Activated CD4-positive, alpha-beta T cell treated with anti-CD3 and anti-CD28 coated beads, Interleukin-2, amount 50 U/mL, for 1 hour (primary cell): ENCODE data around the gene BROX.
"Not testable (repeated sequence)": the region's sequence is repeated elsewhere in the genome, so short reads cannot be mapped to it uniquely, and the experiment has no call there.

Experiments
- DNase-seq: peaks from one replicate; pipeline ENCODE4 v3.0.0-alpha.2; 2020

The BROX gene

DNA sequence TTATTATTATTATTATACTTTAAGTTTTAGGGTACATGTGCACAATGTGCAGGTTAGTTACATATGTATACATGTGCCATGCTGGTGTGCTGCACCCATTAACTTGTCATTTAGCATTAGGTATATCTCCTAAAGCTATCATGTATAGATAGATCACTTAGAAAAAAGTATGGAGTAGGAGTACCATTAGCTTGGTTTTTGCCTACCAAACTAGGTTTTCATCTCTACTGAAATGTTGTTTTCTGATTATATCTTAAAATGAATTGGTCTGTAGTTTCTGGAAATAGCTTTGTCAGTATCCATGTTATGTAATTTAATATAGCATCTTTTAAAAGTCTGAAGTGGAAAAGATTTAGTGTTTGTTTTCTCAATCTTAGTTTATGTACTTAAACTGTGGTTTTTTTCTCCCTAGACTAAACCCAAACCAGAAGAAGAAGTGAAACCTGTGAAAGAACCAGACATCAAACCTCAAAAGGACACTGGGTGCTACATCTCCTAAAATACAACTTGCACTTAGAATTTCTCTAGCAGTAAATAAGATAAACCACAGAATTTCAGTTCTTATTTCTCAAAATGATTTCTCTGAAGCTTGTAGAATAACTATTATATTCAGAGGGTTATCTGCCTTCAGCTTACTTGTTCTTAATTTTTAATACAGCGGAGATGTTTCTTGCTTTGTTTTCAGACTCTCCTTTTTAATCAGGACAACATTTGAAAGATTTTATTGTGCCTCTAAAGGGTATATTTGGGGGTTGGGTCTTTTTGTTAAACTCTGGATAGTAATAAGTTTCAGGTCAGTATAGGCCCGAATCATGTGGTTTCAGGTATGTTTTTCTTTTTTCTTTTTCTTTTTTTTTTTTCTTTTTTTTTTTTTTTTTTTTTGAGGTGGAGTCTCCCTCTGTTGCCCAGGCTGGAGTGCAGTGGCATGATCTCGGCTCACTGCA is 20.1 kb downstream of the BROX start:
- no peak for DNase-seq

DNA sequence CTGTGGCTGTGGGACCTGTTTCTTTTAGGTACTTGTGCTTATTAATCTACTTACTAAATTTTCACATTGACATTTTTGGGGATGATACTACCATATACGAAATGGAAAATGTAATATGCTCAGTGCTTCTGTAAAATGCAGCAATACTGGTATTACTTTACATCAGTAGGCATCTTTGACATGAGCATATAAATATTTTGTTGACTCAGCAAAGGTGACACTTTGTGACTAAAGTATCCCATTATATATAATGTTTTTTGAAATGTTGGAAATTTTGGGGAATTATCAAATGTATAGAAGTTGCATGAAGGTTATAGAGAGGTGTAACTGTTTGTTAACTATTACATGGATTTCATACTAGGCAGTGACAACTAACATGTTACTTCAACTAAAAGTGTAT is 22.4 kb downstream of the BROX start:
- DNase-seq, result no peak

DNA sequence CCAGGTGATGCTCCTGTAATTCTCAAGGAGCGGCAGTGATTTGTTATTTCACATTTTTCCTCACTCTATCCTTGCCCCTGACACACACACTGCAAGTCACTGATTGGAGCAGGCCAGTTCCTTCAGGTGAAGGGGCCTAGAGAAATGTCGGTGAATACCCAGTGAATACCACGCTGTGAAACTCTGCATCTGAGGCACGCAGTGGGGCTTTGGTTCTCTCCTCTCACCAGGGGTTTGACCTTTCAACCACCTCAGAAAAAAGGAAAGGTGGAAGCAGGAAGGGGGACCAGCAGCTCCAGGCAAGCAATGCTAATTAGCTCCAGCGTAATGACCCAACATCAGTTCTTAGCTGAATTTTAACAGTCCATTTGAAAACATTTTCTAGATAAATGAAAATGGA is 24.1 kb downstream of the BROX start:
- DNase-seq, result no peak

DNA sequence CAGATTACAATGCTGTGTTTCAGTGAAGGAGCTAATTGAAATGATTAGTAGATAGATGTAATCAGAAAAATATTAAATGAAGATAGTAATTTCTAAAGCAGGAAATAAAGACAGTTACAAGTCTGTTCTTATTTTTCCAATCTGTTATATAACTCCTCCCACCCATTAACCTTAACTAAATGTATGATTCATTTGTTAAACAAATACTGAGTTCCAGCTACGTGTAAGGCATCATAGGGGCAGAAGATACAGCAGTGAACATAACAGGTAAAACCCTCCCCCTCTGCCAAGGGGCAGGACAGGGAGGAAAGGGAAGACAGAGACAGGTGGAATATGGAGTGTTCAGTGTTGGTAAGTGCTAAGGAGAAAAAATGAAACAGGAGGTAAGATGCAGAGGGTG is 24.6 kb downstream of the BROX start, which contains the start of gene FAM177B:
TSS of gene FAM177B (plus strand) at position 231 of the 400 bp plus-strand sequence. CDS start 9,344 bp downstream, outside the sequence.
- DNase-seq, result no peak

DNA sequence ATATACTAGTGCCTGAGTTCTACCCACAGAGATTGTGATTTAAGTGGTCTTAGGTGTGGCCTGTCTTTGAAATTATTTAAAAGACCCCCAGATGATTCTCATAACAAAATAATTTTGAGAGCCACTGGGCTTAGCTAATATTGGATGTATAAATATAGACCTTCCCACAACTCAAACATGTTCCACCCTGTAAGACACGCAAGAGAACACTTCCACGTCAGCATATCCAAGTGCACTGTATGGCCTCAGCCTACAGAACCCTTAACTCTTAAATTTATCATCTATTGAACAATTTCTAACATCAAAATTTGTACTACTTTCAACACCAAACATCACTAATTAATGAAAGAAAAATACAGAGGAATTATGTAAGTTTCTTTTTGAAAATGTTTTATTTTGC is 27.1 kb downstream of the BROX start:
- DNase-seq, result no peak

DNA sequence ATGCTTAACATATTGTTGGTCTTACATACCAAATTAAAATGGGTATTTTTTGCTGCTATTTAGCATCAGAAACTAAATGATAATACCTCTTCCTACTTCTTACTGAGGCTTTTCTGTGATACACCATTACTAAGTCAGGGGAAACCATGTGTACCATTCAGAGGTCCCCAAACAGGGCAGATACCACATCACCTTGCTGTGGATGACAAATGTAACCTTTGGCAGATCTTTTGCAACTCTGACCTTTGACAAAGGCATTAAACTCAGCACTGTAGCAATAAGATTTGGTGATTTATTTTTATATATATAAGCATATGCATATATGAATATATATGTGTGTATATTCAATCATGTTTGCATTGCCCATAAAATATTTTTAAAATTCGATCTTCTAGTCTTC is 27.6 kb downstream of the BROX start:
- no peak for DNase-seq

DNA sequence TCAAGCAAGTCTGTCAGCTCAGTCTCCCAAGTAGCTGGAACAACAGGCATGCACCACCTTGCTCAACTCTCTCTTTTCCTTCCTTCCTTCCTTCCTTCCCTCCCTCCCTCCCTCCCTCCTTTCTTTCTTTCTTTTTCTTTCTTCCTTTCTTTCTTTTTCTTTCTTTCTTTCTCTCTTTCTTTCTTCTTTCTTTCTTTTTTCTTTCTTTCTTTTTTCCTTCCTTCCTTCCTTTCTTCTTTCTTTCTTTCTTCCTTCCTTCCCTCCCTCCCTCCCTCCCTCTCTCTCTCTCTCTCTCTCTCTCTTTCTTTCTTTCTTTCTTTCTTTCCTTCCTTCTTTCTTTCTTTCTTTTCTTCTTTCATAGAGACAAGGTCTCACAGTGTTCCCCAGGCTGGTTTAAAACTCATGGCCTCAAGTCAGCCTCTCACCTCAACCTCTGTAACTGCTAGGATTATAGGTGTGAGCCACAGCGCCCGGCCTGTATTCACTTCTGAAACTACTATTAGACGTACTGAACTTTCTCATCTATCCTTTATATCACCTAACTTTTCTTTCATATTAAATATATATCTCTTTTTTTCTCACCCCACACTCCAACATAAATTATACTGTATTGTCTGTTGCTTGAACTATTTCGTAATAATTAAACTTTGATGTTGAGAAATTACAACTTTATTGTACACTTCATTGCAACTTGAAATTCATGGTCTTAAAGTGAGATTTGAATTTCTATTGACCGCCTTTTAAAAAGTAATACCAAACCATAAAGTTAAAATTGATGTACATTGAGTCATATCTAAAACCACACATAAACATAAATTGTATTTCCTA is 29.5 kb downstream of the BROX start:
- DNase-seq, result not testable (repeated sequence)

DNA sequence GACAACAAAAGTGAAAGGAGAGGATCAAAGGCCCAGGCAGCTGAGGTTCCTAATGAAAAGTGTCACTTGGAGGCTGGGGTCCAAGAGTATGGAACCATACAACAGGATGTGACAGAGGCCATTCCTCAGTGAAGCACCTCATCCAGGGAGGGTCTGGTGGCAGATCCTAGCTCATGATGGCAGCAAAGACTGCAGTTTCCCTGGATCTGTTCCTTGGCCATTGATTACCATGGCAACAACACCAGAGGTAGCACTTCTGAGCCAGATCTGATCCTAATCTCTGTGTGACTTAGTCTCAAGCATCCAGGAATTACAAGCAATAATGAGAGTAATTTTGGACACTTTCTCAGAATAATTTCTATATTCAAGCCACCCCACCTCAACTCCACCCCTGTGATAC is 37.6 kb downstream of the BROX start:
- DNase-seq, result no peak

DNA sequence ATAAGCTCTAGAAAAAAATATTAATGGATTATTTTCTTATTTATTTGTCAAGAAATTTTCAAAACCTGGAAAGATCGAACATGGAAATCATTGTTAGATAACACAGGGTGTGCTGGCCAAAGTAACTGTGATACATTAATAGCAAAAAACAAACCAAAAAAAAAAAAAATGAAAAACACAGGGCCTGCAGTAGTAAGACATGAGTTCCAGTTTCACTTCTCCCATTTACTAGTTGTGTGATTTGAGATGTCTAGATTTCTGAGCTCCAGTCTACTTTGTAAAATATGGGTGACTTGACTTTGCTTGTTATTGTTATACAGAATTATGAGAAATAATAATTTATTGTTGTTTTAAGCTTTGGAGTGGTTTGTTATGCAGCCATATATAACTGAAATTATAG is 38.3 kb downstream of the BROX start:
- DNase-seq, result no peak

DNA sequence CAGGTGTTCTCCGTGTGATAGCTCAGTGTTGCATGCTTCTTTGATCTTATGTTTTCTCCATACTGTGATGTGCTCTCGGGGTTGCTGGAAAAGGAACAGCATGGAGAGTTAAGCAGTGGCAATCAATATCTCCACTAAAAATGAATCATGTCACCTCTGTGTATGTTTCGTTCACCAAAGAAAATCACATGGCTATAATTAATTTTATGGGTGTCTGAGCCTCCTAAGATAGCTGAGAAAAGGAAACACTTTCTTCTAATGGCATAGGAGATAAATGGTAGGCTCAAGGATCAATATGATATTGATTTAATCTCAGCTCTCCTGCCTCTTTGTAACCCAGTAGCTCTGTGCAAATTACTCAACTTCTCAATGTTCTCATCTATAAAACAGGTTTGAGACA is 38.9 kb downstream of the BROX start:
- no peak for DNase-seq

DNA sequence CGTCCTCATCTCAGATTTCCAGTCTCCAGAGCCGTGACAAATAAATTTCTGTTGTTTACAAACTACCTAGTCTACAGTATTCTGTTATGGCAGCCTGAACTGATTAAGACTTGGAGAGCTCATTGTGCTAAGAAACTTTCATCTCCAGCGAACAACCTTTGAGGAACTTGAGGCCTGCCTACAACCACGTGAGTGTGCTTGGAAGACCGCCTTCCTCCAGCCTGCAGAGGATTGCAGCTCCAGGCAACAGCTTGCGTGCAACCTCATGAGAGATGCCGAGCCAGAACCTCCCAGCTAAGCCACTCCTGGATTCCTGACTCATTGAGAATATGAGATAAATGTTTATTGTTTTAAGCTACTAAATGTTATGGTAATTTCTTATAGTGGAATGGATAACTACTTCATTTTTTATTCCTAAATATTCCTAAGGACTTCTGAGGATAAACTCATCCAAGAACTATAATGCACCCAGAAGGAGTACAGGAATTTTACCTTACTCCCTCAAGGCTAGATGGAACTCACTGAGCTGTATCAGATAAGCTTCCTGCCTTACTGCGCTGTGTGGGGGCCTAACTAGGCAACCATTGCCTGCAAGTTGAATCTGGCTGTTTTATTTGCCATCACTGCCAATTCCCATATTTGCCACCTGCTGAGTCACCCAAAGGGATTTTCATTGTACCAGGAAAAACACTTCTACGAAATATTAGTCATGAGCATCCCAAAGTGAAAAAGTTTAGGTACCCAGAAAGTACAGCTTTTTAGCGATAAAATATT is 42.2 kb downstream of the BROX start:
- DNase-seq, result no peak

DNA sequence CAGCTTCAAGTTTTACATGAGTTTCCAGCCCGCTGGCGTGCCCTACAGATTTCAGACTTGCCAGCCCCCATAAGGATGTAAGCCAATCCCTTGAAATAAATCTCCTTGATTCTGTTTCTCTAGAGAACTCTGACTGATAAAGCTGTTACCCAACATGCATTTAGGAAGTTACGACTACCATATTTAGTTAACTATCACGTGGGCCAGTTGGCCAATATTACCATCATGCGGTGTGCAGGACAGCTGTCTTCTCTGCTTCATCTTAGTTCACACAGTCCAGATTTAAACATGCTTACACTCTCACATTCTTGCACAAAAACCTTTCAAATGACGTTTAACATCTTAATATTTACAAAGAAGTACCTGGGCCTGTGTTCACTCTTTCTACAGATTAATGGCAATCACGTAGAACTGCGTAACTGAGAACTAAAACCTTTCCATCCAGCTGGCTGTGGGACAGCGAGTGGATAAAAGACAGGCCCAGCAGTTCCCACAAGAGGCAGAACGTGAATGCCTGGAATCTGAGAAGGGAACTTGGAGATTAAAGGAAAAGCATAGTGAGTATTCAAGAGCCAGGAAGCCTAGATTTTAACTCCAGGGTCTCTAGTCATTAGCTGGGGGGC is 45.4 kb downstream of the BROX start:
- DNase-seq, result no peak

DNA sequence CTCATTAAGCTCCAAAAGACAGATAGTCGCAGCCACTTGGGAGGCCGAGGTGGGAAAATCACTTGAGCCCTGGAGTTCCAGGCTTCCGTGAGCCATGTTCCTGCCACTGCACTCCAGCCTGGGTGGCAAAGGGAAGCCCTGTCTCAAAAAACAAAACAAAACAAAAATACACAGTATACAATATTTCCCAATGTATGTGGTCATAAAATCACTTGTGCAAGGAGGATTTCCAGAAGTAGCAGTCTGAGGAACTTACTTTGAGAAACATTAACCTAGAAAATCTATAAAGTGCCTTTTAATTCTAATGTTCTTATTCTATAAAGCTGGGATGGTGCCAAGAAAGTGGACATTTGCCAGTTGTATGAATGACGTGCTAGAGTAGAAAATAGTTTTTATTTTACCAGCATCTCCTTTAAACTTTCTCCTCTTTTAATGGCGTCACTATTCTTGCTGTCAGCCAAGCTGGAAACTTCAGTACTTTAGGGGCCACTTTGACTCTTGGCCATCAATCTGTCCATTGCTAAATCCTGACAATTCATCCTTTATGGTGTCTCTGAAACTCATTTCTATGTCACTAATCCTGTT is 47.2 kb downstream of the BROX start:
- DNase-seq, result no peak

DNA sequence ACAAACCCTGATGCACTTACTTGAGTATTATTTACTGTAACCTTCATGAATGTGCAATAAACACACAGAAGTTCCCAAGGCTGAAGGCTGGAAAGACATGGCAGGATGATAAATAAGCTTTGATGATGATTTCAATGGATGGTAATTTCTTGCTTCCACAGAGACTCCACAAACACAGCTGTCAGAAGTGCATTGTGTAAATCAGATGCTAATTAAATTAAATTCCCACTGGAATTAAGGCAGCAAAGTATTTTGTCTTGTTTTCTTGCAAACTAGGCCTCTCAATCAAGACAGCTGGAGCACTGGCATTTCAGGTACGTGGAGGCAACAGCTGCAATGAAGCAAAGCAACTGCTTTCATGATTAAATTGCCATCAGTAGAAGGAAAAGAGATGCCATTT is 48.7 kb downstream of the BROX start:
- no peak for DNase-seq

DNA sequence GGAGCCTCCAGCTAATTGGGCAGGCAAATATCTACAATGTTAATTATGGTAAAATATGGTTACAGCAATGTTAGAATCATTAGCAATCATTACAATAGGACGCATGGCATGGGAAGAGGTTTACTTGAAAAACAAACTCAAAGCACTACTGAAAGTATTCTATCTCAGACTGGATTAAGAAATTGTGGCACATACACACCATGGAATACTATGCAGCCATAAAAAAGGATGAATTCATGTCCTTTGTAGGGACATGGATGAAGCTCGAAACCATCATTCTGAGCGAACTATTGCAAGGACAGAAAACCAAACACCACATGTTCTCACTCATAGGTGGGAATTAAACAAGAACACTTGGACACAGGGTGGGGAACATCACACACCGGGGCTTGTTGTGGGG is 49.8 kb downstream of the BROX start:
- not testable (repeated sequence) for DNase-seq

DNA sequence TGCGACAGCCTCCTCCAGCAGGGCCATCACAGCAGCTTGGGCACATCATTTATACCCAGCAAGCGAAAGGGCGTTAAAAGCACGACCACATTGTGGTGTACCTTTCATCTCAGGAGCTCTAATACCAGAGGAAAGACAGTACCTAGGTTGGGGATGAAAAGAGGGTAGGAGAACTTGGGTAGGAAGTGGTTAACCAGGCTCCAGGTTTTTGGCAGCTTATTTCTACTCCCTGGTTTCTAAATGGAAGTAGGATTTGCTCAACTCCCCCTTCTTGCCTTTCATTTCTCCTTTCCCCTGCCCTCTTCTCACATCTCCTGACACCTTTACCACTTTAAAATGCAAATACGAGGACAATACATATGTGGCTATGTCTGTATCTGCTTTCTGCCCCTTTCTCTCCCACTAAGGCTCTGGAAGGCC is 54.8 kb downstream of the BROX start:
- DNase-seq, result no peak

DNA sequence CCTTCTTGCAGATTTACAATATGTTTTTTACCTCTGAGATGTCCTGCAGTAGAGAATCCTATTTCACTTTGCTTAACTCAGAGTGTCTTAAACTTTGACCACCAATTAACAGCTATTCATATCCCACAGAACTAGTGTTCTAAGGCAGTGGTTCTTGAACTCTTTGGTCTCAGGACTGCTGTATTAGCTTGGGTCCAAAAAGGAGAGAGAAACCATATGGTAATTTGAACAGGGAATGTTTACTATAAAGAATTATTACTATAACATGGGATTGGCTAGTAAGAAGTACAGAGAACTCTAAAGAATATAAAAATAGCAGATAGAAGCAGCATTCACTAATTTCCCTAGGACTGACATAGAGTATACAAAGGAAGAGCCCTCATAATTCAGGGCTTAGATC is 56.2 kb downstream of the BROX start:
- no peak for DNase-seq

DNA sequence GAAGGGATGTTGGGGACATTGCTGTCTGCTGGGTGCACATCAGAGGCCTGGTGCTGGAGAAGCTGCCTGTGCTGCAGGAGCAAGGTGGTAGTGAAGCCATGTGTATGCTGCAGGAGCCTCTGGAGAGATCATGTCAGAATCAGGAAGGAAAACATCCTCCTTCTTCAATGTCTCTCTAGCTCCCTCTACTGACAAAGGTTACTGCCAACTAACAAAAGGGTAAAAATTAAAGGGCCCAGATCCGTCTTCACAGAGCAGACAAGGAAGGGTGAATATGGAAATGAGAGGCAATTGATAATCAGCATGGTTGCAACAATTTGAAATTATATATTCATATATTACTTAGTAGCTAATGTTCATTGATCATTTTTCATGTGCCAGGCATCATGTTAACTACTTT is 56.8 kb downstream of the BROX start:
- DNase-seq, result no peak

DNA sequence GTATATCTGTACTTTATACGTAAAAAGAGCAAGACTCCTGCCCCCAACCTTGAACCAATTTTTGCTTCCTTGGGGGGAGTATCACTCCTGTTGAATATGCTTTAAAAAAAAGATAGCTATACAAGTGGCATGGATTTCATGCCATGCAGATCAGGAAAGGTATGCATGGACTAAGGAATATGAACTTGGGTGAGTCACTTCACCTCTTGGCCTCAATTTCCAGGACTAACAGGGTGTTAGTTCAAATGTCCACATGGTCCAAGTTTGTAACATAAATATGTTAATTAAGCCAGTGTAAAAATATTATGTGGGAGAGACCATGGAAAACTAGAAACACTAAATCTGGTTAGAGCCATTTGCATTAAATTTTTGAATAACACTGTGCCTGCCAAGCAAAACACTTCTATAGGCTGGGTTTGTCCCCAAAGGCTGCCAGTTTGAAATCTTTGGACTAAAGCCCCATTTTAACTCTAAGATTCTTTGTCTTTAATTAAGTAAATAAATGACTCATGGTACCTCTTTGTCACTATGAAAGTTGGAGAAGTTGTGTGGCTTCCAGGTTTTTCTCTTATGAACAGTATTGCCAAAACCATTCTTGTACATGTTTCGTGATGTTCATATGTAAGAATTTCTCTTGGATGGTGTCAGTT is 57.7 kb downstream of the BROX start:
- DNase-seq, result no peak

DNA sequence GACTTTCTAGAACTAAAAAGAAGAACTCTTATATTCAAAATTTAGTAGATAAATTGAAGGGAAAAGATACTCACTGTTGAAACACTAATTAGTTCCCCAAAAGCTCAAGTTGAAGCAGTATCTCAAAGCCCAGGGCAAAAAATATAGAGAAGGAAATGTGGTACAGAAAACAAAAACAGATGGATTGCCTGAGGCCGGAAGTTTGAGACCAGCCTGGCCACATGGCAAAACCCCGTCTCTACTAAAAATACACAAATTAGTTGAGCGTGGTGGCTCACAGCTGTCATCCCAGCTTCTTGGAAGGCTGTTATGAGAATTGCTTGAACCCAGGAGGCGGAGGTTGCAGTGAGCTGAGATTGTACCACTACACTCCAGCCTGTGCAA is 60.6 kb downstream of the BROX start:
- no peak for DNase-seq

DNA sequence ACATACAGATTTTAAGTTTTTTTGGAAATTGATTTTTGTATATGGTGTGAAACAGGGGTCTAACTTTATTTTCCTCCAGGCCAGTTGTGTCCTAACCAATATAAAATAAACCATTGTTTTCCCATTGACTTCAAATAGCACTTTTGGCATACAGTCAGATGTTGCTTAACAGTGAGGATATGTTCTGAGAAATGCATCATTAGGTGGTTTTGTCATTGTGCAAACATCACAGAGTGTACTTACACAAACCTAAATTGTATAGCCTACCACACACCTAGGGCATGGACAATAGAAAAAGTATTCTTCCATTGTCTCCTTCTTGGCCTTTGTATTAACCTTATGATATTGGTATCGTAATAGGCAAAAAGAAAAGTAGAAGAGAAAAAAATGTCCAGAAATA is 65.1 kb downstream of the BROX start:
- DNase-seq, result no peak

DNA sequence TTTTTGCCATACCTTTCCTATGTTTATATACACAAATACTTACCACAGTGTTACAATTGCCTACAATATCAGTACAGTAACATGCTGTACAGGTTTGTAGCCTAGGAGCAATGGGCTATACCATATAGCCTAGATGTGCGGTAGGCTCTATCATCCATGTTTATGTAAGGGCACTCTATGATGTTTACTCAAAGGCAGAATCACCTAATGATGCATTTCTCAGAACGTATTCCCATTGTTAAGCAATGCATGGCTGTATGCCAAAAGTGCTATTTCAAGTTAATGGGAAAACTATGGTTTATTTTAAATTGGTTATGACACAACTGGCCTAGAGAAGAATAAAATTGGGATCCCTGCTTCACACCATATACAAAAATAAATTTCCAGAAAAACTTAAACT is 65.6 kb downstream of the BROX start:
- no peak for DNase-seq
